ENCODE results near the gene DNAJB8.

DNAJB8 gene

DNA sequence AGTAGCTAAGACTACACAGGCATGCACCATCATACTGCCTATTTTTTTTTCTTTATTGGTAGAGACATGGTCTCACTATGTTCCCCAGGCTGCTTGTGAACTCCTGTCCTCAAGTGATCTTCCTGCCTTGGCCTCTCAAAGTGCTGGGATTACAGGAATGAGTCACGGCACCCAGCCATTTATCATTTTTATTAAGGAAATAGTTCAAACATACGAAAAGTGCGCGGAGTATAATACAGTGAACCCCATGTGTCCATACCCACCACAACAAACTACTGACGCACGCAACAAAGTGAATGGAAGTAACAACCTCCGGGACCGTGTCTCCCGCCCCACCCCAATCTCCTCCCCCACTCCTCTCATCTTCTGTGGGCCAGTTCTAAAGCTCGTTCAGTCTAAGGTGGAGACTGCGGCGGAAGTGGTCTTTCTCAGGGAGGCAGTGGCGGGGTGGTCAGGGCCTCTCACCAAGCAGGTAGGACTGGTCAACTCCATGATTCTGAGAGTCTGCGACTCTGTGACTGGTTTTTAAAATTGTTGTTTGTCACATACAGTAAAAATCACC is 42.1 kb downstream of the DNAJB8 start:
- DNase-seq: no peak

DNA sequence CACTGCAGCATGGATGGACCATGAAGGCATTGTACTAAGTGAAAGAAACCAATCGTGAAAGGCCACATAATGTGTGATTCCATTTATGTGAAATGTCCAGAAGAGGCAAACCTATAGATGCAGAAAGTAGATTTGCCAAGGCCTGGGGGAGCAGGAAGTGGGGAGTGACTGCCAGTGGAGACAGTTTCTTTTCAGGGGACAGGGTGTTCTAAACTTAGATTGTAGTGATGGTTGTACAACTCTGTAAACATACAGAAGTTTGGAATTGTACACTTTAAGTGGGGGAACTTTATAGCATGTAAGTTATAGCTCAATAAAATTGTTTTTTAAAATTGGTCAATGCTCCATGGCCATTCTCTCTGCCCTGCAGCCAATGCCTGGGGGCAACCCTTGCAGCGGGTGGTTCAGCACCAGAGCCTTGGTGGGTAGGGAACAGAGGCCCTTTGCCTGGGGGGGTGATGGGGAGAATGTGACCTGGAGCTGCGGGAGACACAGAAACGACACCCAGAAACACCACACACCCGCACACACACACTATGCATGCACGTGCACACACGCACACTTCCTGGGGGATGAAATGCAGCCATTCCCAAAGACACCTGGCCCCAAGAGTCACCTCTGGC is 43.1 kb downstream of the DNAJB8 start:
- DNase-seq: no peak

GRCh38 chr3:128422762-128423524 is 43.7 kb downstream of the DNAJB8 start:
- no peak for DNase-seq

DNA sequence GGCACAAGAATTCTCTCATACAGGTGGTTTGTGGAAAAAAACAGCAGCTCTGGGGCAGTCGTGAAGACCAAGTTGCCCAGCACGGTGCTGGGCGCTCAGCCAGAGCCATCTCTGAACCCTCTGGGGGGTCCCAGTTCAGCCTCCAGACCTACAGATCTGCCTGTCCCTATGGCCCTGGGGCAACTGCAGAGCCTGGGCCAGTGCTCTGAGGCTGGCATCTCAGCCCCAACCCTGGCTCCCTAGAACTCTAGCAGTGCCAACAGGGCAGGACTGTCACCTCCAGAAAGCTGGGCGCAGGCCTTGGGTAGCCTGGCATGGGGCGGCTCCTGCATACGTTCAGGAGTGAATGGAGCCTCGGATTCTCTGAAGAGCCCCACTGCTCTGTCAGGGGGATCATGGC is 44.7 kb downstream of the DNAJB8 start:
- DNase-seq: no peak

- no peak for DNase-seq
Measured at GRCh38 chr3:128421439-128421836, 45.3 kb downstream of the DNAJB8 start.

DNA sequence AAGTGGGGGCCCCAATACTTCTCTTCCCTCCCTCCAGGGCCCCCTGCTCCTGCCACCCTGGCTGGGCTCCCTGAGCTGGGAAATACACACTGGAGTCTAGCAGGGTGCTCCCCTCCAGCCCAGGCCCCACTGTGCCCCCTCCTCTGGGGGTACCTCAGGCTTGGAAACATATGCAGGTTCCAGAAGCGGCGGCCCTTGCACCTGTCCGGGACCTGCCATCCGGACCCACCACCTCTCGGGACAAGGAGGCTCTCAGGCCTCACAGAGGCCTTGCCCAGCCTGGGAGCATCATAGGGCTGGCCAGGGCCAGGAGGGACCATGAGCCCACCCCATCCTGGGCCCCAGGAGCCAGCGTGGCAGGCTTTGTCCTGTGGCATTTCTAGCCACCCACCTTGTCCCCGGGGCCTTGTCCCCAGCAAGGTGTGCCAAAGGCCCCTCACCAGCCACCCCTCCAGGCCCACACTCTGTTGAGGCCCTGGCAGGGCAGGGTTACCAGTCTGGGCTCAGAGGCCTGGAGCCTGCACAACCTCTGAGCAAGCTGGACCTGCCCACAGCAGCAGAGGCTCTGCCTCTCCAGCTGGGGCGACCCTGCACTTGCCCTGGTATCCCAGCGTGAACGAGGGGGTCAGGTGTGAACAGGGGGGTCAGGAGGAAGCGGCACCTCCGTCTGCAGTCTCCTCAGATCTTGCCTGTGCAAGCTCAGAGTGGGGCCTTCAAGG is 45.8 kb downstream of the DNAJB8 start:
- no peak for DNase-seq

DNA sequence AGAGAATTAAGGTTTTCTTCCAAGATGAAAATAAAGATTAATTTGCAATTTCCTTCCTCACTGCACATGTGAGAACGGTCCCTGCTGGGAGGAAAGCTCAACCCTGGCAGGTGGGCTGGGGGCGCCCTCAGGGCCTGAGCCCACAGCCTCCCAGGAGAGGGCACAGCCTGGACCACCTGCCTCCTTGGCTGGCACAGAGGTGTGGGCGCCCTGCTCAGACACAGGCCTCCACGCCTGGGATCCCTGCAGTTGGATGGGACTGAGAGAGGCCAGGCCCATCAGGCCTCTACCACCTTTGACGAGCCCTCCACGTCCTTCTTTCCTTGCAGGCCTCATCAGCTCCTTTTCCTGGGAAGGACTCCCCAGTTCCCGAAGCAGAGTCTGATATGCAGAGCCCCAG is 46.4 kb downstream of the DNAJB8 start:
- peak in 1 of 3 experiments; percentile 36 for DNase-seq

DNA sequence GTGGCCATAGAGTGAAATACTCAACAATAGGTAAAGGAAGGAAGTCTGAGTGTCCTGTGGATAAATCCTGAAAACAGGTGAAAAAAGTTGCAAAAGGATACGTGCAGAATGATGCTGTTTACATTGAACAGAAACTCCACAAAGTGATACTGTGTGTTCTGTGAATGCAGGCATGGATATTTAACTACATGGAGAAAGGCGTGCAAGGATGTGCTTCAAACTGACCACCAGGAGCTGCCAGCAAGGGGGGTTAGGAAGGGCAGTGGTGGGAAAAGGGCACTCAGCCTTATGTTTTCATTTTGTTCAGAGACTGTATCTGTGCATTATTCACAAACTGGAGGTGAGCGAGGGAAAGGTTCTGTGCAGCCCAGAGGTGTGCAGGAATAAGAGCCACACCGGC is 47.4 kb downstream of the DNAJB8 start:
- DNase-seq: no peak

GRCh38 chr3:128418900-128419299 is 47.8 kb downstream of the DNAJB8 start:
- DNase-seq: no peak

DNA sequence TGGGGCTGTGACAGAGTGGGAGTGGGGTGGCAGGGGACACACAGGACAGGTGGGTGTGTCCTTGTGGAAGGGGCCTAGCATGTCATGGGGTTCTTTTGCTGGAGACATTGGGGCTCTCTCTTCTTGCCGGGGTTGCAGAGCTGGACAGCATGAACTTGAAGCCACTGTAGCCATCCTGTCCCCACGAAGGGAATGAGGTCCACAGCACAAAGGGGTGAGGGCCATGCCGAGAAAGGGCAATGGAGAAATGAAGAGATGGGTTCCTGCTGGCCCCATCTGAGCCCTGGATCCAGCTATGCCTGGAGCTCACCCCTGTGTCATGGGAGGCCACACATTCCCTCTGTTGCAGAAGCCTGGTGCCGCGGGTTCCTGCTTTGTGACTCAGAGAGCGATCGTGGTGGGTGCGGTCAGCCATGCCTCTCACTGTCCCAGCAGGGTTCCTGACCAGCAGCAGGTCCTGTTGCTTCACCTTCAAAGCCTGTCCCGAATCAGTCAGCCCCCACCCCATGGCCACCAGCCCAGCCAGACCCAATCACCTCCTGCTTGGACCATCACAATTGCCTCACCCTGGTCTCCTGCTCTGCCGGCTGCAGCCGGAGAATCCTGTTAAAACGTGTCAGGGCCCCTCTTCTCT is 50.0 kb downstream of the DNAJB8 start:
- no peak for DNase-seq

DNA sequence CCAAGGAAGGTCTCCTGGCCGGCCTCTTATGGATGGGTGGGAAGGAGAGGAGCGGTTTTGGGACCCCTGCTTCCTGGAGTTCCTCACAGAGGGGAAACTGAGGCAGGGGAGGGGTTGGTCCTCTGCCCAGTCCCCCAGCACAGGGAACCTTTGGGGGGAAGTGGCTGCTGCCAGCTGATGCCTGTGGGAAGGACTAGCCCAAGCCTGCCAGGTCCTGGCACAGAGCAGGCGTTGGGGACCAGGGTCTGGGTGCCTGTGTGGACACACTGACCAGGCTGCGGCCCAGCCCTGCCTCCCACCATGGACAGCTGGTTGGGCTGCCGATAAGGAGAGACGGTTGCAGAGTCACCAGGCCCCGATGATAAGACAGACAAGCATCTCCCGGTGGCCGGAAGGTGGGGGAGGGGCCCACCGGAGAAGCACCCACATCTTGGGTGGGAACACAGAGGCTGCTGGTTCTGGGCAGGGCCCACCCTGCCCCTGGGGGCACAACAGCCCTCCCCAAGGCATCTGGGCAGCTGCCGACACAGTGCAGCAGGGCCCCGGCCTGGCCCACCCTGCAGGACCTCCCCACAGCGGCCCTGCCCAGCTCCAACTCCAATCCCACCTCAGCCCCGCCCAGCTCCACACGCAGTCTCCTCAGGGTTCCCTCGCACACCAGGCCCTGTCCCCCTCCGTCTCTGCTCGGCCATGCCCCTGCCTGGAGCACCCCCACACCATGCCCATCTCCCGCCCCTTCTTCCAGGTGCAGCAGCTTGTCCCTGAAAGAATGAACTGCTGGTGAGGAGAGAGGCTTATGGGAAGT is 50.7 kb downstream of the DNAJB8 start:
- DNase-seq: no peak

- DNase-seq: no peak
Measured at GRCh38 chr3:128415200-128415772, 51.4 kb downstream of the DNAJB8 start.

DNA sequence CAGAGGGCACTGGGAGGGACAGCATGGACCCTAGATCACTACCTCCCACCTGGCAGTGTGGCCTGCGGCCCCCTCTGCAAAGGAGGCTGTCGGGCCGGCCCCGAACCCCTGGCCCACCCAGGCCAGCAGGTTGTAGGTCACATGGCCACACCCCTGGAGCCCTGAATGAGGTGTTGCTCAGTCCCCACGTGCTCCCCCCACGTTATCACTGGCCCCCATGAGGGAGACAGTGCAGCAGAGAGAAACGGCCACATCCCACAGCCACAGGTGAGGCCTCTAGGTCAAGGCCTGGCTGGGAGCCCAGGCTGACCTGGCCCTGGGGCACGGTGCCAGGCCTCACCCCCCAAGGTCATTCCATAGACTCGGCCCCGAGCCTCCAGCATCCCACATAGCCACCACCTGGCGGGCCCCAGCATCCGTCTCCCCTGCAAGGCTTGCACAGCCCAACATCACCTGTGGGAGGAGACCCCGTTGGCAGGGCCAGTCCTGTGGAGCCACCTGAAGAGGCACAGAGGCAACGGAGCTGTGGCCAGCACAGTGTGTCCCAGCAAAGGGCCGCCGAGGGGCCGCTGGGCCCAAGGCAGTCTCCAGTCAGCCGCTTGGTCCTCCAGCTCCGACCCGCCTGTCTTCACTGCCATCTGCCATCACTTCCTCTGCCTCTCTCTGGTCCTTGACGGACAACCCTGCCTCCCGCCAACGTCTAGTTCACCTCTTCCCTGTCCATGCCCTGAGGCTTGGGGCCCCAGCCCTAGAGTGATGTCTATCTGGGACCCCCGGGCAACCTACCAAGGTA is 53.1 kb downstream of the DNAJB8 start:
- no peak for DNase-seq

- DNase-seq: no peak
Measured at GRCh38 chr3:128413003-128413370, 53.7 kb downstream of the DNAJB8 start.
